Erythroblast (primary cell): ENCODE data around the gene SPARC.
"Not testable (repeated sequence)": the region's sequence is repeated elsewhere in the genome, so short reads cannot be mapped to it uniquely, and the experiment has no call there.

Source experiments
- DNase-seq, 2 experiments: peaks; one replicate each; lab custom pipeline; 2025; lab: John Stamatoyannopoulos, UW
- GATA1 ChIP-seq: IDR thresholded peaks from 2 replicates; pipeline ENCODE4 v1.6.1; 2011; ENCODE audit warnings: low read depth, mild to moderate bottlenecking, control low read depth, low read length, moderate library complexity
- POLR2A ChIP-seq: IDR thresholded peaks from 2 replicates; pipeline ENCODE4 v1.6.1; 2011; ENCODE audit warnings: mild to moderate bottlenecking, low read length

SPARC gene

GRCh38 chr5:151717416-151717815 is 30.7 kb upstream of the SPARC start:
- no peak for DNase-seq
- TF ChIP-seq GATA1 (no peak), POLR2A (no peak)

- TF ChIP-seq POLR2A (no peak), GATA1 (no peak)
- DNase-seq, result no peak
Measured at GRCh38 chr5:151709109-151709735, 22.5 kb upstream of the SPARC start.

- no peak for DNase-seq
Measured at GRCh38 chr5:151708126-151708525, 21.4 kb upstream of the SPARC start.

GRCh38 chr5:151707567-151707966 is 20.9 kb upstream of the SPARC start:
- DNase-seq, result no peak

More at GRCh38 chr5:151708126-151708525, 21.4 kb upstream of the SPARC start:
- TF ChIP-seq GATA1 (no peak), POLR2A (no peak)

GRCh38 chr5:151706906-151707305 is 20.2 kb upstream of the SPARC start:
- TF ChIP-seq GATA1 (no peak), POLR2A (no peak)
- DNase-seq, result no peak

More at GRCh38 chr5:151707567-151707966, 20.9 kb upstream of the SPARC start:
- TF ChIP-seq GATA1 (no peak), POLR2A (no peak)

- DNase-seq, result no peak
- TF ChIP-seq POLR2A, result no peak
- no peak for TF ChIP-seq GATA1
Measured at GRCh38 chr5:151703780-151704179, 17.1 kb upstream of the SPARC start.

GRCh38 chr5:151703227-151703626 is 16.5 kb upstream of the SPARC start:
- no peak for DNase-seq
- TF ChIP-seq GATA1, result no peak
- no peak for TF ChIP-seq POLR2A

- no peak for TF ChIP-seq GATA1
- TF ChIP-seq POLR2A, result no peak
- DNase-seq, result no peak
Measured at GRCh38 chr5:151700820-151701219, 14.1 kb upstream of the SPARC start.

GRCh38 chr5:151700296-151700695 is 13.6 kb upstream of the SPARC start:
- no peak for TF ChIP-seq GATA1
- no peak for TF ChIP-seq POLR2A
- no peak for DNase-seq

GRCh38 chr5:151699071-151699901 is 12.6 kb upstream of the SPARC start:
- no peak for DNase-seq
- TF ChIP-seq POLR2A, result no peak

- not testable (repeated sequence) for DNase-seq
Measured at GRCh38 chr5:151698081-151698480, 11.4 kb upstream of the SPARC start.

GRCh38 chr5:151697452-151697851 is 10.7 kb upstream of the SPARC start:
- no peak for TF ChIP-seq POLR2A
- TF ChIP-seq GATA1, result no peak
- no peak for DNase-seq

GRCh38 chr5:151696470-151697061 is 9.9 kb upstream of the SPARC start:
- DNase-seq, result no peak

GRCh38 chr5:151695464-151695863 is 8.7 kb upstream of the SPARC start:
- DNase-seq, result no peak
- no peak for TF ChIP-seq GATA1
- TF ChIP-seq POLR2A, result no peak

More at GRCh38 chr5:151696470-151697061, 9.9 kb upstream of the SPARC start:
- TF ChIP-seq GATA1, result no peak
- no peak for TF ChIP-seq POLR2A

- no peak for DNase-seq
- no peak for TF ChIP-seq POLR2A
- no peak for TF ChIP-seq GATA1
Measured at GRCh38 chr5:151694035-151694485, 7.3 kb upstream of the SPARC start.
